ENCODE results near the gene TMEM86B. TPM values are rescaled to one million over a fixed set of nuclear protein-coding genes. Genes with fewer than 3 reads are reported as not detected.

Gene TMEM86B
- polyA plus RNA-seq, 1 of the 3 experiments (the other 2 are of a cell fraction): 3.0 TPM

GRCh38 chr19:55240713-55241020 is 12.1 kb upstream of the TMEM86B start:
- ChIA-PET POLR2A (no interaction called here), CTCF (interaction anchor here (1.4 to 1.7 kb wide), 2 partner anchors 13 to 39 kb away, joined by 3 to 7 read pairs; partner anchors contain the start of gene TMEM86B)
- DNase-seq: no peak
- 98% methylated on average over 6 of the region's 6 CpGs for WGBS (ENCODE audit: low lambda C conversion rate)
- Histone ChIP-seq H3K4me3 (ENCODE audit: low read depth in 2 of 2, low read length in 1 of 2) (no peak overlapping the region), H2AFZ (ENCODE audit: low read depth) (no peak overlapping the region), H3K9me2 (no peaks in the 10 kb centered on the region), H3K4me2 (no peak overlapping the region), H3F3A (replicated peaks; ENCODE audit: insufficient read depth) (no peaks in the 10 kb centered on the region), H3K79me2 (ENCODE audit: insufficient read depth) (no peaks in the 10 kb centered on the region), H3K36me3 (replicated peaks in 1 of 2; ENCODE audit: control insufficient read depth in 1 of 2, insufficient read depth in 2 of 2, low read length in 1 of 2) (peaks cover 29 to 66% of the 10 kb centered on the region in 2 experiments), H3K9me3 (no peaks in the 10 kb centered on the region), H3K27ac (ENCODE audit: low read depth in 2 of 2, low read length in 1 of 2) (no peak overlapping the region), H3K27me3 (ENCODE audit: insufficient read depth) (no peaks in the 10 kb centered on the region), H4K20me1 (ENCODE audit: insufficient read depth) (no peaks in the 10 kb centered on the region), H3K4me1 (ENCODE audit: control insufficient read depth in 1 of 2, insufficient read depth in 2 of 2, low read depth in 1 of 2, low read length in 1 of 2) (no peaks in the 10 kb centered on the region), H3K9ac (no peak overlapping the region)
- TF ChIP-seq GATA2 (CRISPR knock-in tag; IDR thresholded peaks at IDR 0.05) (no peak), POLR2AphosphoS5 (IDR thresholded peaks at IDR 0.05; ENCODE audit: low read depth, low read length) (no peak), REST (IDR thresholded peaks at IDR 0.05; ENCODE audit: low read depth, low read length) (no peak), TEAD4 (IDR thresholded peaks at IDR 0.05; ENCODE audit: borderline replicate concordance, insufficient read depth) (no peak), NRF1 (IDR thresholded peaks at IDR 0.05; ENCODE audit: low read depth, low read length) (no peak)

- Histone ChIP-seq H3K4me3 (ENCODE audit: low read depth in 2 of 2, low read length in 1 of 2) (no peak overlapping the region), H2AFZ (ENCODE audit: low read depth) (no peak overlapping the region), H3K4me1 (ENCODE audit: control insufficient read depth in 1 of 2, insufficient read depth in 2 of 2, low read depth in 1 of 2, low read length in 1 of 2) (no peaks in the 10 kb centered on the region), H3K27ac (ENCODE audit: low read depth in 2 of 2, low read length in 1 of 2) (no peak overlapping the region), H3K4me2 (no peak overlapping the region), H3K9me2 (no peaks in the 10 kb centered on the region), H3K27me3 (ENCODE audit: insufficient read depth) (no peaks in the 10 kb centered on the region), H3K9ac (no peak overlapping the region), H3K79me2 (ENCODE audit: insufficient read depth) (no peaks in the 10 kb centered on the region), H4K20me1 (ENCODE audit: insufficient read depth) (no peaks in the 10 kb centered on the region), H3K9me3 (no peaks in the 10 kb centered on the region), H3K36me3 (replicated peaks in 1 of 2; ENCODE audit: control insufficient read depth in 1 of 2, insufficient read depth in 2 of 2, low read length in 1 of 2) (peaks cover 29 to 72% of the 10 kb centered on the region in 2 experiments), H3F3A (replicated peaks; ENCODE audit: insufficient read depth) (no peaks in the 10 kb centered on the region)
- ChIA-PET CTCF (interaction anchor here (1.7 kb wide), 1 partner anchor 11 kb away, joined by 7 read pairs; the partner anchor contains the start of gene TMEM86B), POLR2A (no interaction called here)
- TF ChIP-seq RXRA (IDR thresholded peaks at IDR 0.05; ENCODE audit: borderline replicate concordance, low read depth) (no peak), SMC3 (IDR thresholded peaks at IDR 0.05; ENCODE audit: low read depth, low read length) (no peak), SIN3A (IDR thresholded peaks at IDR 0.05; ENCODE audit: borderline replicate concordance, low read depth, low read length) (no peak), FOSL2 (IDR thresholded peaks at IDR 0.05; ENCODE audit: borderline replicate concordance, low read depth) (no peak), TEAD4 (IDR thresholded peaks at IDR 0.05; ENCODE audit: borderline replicate concordance, insufficient read depth) (no peak), CHD2 (IDR thresholded peaks at IDR 0.05; ENCODE audit: low read length, partially characterized antibody) (no peak), CTCF (IDR thresholded peaks at IDR 0.05) (no peak), IRF3 (IDR thresholded peaks at IDR 0.05; ENCODE audit: low read depth, low read length) (no peak), RCOR1 (IDR thresholded peaks at IDR 0.05; ENCODE audit: low read length) (no peak), JUND (IDR thresholded peaks at IDR 0.05) (no peak), EP300 (IDR thresholded peaks at IDR 0.05; ENCODE audit: borderline replicate concordance in 1 of 2, low read depth in 1 of 2, low read length in 1 of 2) (no peak), MXI1 (IDR thresholded peaks at IDR 0.05; ENCODE audit: low read depth, low read length) (no peak), ZBTB33 (IDR thresholded peaks at IDR 0.05; ENCODE audit: borderline replicate concordance, low read depth) (no peak), RFX5 (IDR thresholded peaks at IDR 0.05; ENCODE audit: low read length) (no peak), TAF1 (IDR thresholded peaks at IDR 0.05; ENCODE audit: borderline replicate concordance, low read depth, low read length) (no peak), FOXJ3 (CRISPR knock-in tag; IDR thresholded peaks at IDR 0.05) (no peak)
- no peak for DNase-seq
- 98% methylated on average over 7 of the region's 12 CpGs for WGBS (ENCODE audit: low lambda C conversion rate)
Measured at GRCh38 chr19:55239004-55239403, 10.4 kb upstream of the TMEM86B start.
